K562 treated with DMSO at 1 percent for 4 hours (cell line): ENCODE measurements around the gene PGLYRP3. TPM values are rescaled to one million over a fixed set of nuclear protein-coding genes. Genes with fewer than 3 reads are reported as not detected.

Experiments used
- total RNA-seq: library from RNA; unstranded; fragments of 300-600 nt; gene quantifications from 2 replicates; pipeline ENCODE4 v1.2.3, GENCODE V29; 2022; ENCODE audit not compliant: insufficient read depth

The PGLYRP3 gene, protein sequence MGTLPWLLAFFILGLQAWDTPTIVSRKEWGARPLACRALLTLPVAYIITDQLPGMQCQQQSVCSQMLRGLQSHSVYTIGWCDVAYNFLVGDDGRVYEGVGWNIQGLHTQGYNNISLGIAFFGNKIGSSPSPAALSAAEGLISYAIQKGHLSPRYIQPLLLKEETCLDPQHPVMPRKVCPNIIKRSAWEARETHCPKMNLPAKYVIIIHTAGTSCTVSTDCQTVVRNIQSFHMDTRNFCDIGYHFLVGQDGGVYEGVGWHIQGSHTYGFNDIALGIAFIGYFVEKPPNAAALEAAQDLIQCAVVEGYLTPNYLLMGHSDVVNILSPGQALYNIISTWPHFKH
- 1.4 and 1.9 TPM in 2 replicates for total RNA-seq

DNA sequence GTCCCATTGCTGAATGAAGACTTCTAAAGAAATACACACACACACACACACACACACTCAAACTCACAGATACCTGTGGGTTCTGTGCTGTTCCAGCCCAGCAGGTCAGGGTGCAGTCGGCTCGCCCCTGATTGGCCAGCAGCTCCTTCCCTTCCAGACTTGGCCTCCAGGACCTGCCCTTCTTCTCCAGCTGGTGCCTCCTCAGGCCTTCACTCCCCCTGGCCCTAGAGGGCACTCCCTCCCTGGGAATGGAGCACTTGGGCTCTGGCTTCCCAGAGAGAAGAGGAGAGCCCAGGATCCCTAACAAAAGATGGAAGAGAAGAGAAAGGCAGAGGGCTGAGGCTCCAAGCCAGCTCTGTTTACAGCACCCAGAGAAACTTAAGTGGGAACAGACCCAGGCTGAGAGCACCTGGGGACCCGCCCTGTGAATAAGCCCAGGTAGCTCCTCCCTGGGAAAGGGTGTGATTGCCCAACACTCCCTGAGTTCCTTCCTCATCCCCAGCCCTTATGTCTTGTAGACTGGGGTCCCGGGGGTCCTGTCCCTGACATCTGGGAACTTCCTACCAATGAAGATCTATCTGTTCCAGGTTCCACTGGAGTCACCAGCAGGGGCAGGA is at the start of gene PGLYRP3:
PGLYRP3 (minus strand) TSS at position 383 of the 617 bp plus-strand sequence. CDS start 2,287 bp downstream, outside the sequence.

DNA sequence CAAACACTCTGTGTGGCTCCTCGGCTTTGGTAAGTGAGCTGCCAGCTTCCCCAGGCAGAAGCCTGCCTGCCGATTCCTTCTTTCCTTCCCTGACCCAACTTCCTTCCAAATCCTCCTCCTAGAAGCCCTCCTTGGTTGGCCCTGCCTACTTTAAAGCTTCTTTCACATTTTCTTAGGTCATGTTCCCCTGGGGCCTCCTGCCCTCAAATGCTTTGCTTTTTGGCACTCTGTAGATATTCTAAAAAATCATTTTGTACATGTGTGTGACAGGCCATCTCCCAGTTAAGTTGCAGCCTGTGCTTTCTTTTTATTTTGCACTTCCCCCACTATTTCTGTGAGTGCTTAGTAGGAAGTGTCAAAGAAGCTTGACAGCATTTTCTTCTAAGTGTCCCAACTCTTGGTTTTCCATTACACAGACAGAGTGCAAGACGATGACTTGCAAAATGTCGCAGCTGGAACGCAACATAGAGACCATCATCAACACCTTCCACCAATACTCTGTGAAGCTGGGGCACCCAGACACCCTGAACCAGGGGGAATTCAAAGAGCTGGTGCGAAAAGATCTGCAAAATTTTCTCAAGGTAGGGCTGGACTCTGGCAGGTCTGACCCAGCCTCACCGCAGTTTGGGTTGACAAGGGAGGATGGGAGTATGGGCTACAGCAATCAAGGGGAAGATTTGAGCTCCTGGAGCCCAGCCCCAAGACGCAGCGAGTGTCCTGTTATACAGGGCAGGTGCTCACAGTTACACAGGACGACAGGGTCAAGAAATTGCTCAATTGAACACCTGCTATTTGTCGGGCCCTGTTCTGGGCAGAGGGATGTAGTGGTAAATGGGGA is 45.3 kb upstream of the PGLYRP3 start, which contains the start of gene S100A9:
S100A9 (plus strand) TSS at position 2 of the 838 bp plus-strand sequence; CDS start at position 432, 430 bp downstream.

DNA sequence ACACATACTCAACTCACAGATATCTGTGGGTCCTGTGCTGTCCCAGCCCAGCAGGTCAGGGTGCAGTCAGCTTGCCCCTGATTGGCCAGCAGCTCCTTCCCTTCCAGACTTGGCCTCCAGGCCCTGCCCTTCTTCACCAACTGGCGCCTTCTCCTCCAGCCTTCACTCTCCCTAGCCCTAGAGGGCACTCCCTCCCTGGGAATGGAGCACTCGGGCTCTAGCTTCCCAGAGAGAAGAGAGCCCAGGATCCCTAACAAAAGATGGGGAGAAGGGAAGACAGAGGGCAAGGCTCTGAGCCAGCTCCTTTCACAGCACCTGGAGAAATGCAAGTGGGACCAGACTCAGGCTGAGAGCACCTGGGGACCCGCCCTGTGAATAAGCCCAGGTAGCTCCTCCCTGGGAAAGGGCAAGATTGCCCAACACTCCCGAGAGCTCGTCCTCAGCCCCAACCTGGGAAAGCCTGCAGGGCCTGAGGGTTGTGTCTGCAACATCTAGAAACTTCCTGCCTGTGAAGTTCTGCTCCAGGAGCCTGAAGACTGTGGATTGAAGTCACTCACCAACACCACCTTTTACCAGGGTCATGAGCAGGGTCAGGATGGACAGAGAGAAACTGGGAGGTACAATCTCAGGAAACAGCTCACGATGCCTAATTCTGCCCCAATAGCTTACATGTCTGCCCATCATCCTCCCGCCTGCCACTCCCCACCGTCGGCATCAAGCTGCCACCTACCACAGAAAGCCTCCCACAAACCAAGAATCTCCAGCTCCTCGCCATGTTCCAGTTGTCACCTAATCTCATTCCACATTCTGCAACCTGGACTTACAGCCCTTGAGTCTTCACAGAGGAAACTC is 36.0 kb upstream of the PGLYRP3 start, which contains the start of gene PGLYRP4:
PGLYRP4 (minus strand) TSS at position 331 of the 852 bp plus-strand sequence. CDS start 909 bp downstream, outside the sequence.

GRCh38 chr1:153259387-153259786 is 53.4 kb downstream of the PGLYRP3 start, which contains the start of gene LORICRIN:
LORICRIN (plus strand) TSS chr1:153259687; CDS start chr1:153260950, 1,263 bp downstream.

Other genes starting within 250 kb of the PGLYRP3 start
- not detected in 2 replicates for gene SPRR2B, start 241.3 kb downstream of the PGLYRP3 start, total RNA-seq
- gene SPRR2E, start 218.4 kb downstream of the PGLYRP3 start, total RNA-seq: not detected in 2 replicates
- gene SPRR2F, start 199.4 kb downstream of the PGLYRP3 start, total RNA-seq: not detected in 2 replicates
- gene SPRR2G, start 162.1 kb downstream of the PGLYRP3 start, total RNA-seq: not detected in 2 replicates
- gene LELP1, start 109.5 kb downstream of the PGLYRP3 start, total RNA-seq: not detected in 2 replicates
- gene PRR9, start 95.4 kb downstream of the PGLYRP3 start, total RNA-seq: 1.4 and 1.7 TPM in 2 replicates
- gene LORICRIN, start 53.3 kb downstream of the PGLYRP3 start, total RNA-seq: not detected in 2 replicates
- 2.2 and 2.3 TPM in 2 replicates for gene PGLYRP4, start 35.9 kb upstream of the PGLYRP3 start, total RNA-seq
- not detected in 2 replicates for gene S100A9, start 44.9 kb upstream of the PGLYRP3 start, total RNA-seq
- not detected in 2 replicates for gene S100A12, start 62.7 kb upstream of the PGLYRP3 start, total RNA-seq
- gene S100A8, start 78.1 kb upstream of the PGLYRP3 start, total RNA-seq: not detected in 2 replicates
- gene S100A7A, start 103.6 kb upstream of the PGLYRP3 start, total RNA-seq: not detected in 2 replicates
- not detected in 2 replicates for gene S100A7, start 147.7 kb upstream of the PGLYRP3 start, total RNA-seq
- 23.2 and 29.1 TPM in 2 replicates for gene S100A6, start 223.0 kb upstream of the PGLYRP3 start, total RNA-seq
- not detected in 2 replicates for gene S100A5, start 228.0 kb upstream of the PGLYRP3 start, total RNA-seq
- gene S100A4, start 232.9 kb upstream of the PGLYRP3 start, total RNA-seq: 12.2 and 17.9 TPM in 2 replicates
- gene S100A3, start 236.3 kb upstream of the PGLYRP3 start, total RNA-seq: not detected in 2 replicates